ENCODE measurements around the gene TNS3. TPM values are rescaled to one million over a fixed set of nuclear protein-coding genes. Genes with fewer than 3 reads are reported as not detected.

TNS3 gene
- total and polyA plus RNA-seq, 2 of the 13 experiments (the other 11 are each of a cell fraction or from before 2014, with no cell fraction given): 52.9 to 55.7 TPM

DNA sequence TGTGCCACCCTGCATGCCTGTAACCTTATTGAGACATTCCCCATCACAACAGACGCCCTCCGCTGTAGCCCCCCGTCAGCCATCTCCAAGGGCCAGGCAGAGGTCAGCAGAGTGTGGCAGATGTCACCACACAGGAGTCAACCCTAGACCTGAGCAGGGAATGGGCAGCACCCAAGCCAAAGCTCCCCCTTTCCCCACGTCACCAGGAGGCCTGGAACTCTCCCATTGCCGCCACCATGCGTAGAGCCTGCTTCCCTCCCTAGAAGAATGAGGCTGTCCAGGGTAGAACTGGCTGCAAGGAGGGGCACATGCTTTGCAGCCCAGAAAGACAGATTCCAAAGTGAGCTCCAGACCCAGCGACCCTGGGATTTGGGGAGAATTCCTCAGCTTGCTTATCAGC, 342.9 kb downstream of the TNS3 start (continued):
- no peak for TF ChIP-seq MTA3 (CRISPR knock-in tag; IDR thresholded peaks at IDR 0.05)
- no peak for TF ChIP-seq GFI1 (CRISPR knock-in tag; IDR thresholded peaks at IDR 0.05; ENCODE audit: borderline replicate concordance)
- TF ChIP-seq MAF1 (CRISPR knock-in tag; IDR thresholded peaks at IDR 0.05; ENCODE audit: borderline replicate concordance): no peak

DNA sequence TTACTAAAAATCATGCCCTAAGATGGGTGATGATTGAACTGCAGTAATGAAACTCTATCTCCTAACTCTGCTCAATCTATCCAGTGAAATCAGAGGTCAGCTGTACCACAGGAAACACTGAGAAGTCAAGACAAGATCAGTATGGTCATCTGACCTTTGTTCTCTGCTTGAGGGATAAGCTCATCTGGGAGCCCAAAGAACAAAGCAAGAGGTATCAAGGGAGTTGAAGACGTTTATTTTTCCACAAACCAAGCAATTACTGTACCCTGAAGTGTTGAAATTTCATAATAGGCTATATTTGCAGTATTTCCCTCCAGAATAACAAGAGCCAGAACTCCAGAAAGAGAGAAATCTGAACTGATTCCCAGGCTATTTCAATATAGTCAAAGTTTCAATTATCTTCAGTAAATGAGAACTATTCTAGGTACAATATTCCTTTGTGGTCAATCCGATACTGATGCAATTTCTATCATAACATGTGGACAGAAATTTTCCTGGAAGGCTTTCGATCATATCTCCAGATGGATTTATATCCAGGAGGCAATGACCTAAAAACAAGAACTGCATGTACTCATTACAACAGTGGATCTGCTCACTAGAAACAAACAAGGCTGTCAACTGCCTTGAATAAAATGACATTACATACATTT, 345.3 kb downstream of the TNS3 start:
- H4K20me1 ChIP-seq (ENCODE audit: insufficient read depth, low read length): no peaks in the 10 kb centered on the region
- H3K27me3 ChIP-seq (ENCODE audit: control insufficient read depth in 1 of 2, insufficient read depth in 2 of 2, low read length in 2 of 2): peaks cover 0 to 8% of the 10 kb centered on the region in 2 experiments; a peak in 3 of 5 replicates
- CTCF ChIA-PET (ENCODE audit: low intra/inter-chr PET ratio, low total read pairs): no interaction called here
- H3K4me2 ChIP-seq (ENCODE audit: low read depth, low read length): no peak overlapping the region
- no TSS peak for BruUV-seq (replicated peaks)
- no peak overlapping the region for H2AFZ ChIP-seq (ENCODE audit: low read length)
- intact Hi-C loops (cut with micrococcal nuclease; ENCODE audit: unreplicated experiment) (no loop called here), in situ Hi-C loops (cut with HindIII; ENCODE audit: extremely low pct_ligation_motif_present, low pct_unique_long_range_greater_than_20kb) (no loop called here)
- WGBS (ENCODE audit: low lambda C conversion rate): 48% methylated on average over 3 of the region's 3 CpGs
- DNase-seq (ENCODE audit: low spot score) (no peak), FAIRE-seq (no peak), ATAC-seq (no peak)
- H3K9me3 ChIP-seq (ENCODE audit: low read length): no peaks in the 10 kb centered on the region
- no peaks in the 10 kb centered on the region for H3K36me3 ChIP-seq (replicated peaks in 1 of 2; ENCODE audit: control insufficient read depth in 1 of 2, insufficient read depth in 2 of 2, low read length in 2 of 2)
- no peaks in the 10 kb centered on the region for H3K79me2 ChIP-seq (ENCODE audit: insufficient read depth, low read length)
- POLR2A ChIA-PET: no interaction called here
- no peak overlapping the region for H3K4me3 ChIP-seq (replicated peaks in 1 of 3; ENCODE audit: insufficient read depth in 1 of 3, low read depth in 2 of 3, low read length in 3 of 3)
- no peak overlapping the region for H3K9ac ChIP-seq (ENCODE audit: insufficient read depth, low read depth, low read length)
- no peak for TF ChIP-seq POGZ (CRISPR knock-in tag; IDR thresholded peaks at IDR 0.05)
- peaks cover 8% of the 10 kb centered on the region; the same call in 1 of the 2 replicates for H3K4me1 ChIP-seq (ENCODE audit: insufficient read depth, low read length)
- H3K27ac ChIP-seq (ENCODE audit: extremely low read length, insufficient read depth, low read length): no peak overlapping the region

DNA sequence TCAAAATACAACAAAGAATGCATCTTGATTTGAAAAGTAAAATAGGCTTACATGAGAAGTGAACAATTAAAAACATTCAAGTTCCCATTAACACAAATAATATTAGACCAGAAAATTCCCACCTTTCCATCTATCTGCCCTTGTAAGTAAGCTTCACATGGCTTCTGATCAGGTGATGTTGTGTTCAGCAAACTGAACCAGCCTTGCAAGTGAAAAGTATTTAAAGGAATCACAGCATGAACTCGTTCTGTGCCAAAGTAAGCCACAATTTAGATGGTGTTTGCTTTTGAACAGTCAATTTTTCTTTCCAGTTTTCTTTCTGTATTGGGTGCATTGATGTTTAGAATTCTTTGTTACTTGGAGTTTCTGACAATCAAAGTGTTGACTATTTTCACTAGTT, 347.9 kb downstream of the TNS3 start:
- intact Hi-C loops (cut with micrococcal nuclease; ENCODE audit: unreplicated experiment) (no loop called here), in situ Hi-C loops (cut with HindIII; ENCODE audit: extremely low pct_ligation_motif_present, low pct_unique_long_range_greater_than_20kb) (no loop called here)
- CTCF ChIA-PET (ENCODE audit: low intra/inter-chr PET ratio, low total read pairs): no interaction called here
- no peak overlapping the region for H3K4me3 ChIP-seq (replicated peaks in 1 of 3; ENCODE audit: insufficient read depth in 1 of 3, low read depth in 2 of 3, low read length in 3 of 3)
- no peak for ATAC-seq
- DNase-seq (ENCODE audit: low spot score): no peak
- H3K4me2 ChIP-seq (ENCODE audit: low read depth, low read length): no peak overlapping the region
- H3K9me3 ChIP-seq (ENCODE audit: low read length): no peaks in the 10 kb centered on the region
- BruUV-seq (replicated peaks): no TSS peak
- H3K79me2 ChIP-seq (ENCODE audit: insufficient read depth, low read length): no peaks in the 10 kb centered on the region
- no peak overlapping the region for H2AFZ ChIP-seq (ENCODE audit: low read length)
- 0% methylated on average over 1 of the region's 1 CpG for WGBS (ENCODE audit: low lambda C conversion rate)
- no peaks in the 10 kb centered on the region for H3K4me1 ChIP-seq (ENCODE audit: insufficient read depth, low read length)
- H3K9ac ChIP-seq (ENCODE audit: insufficient read depth, low read depth, low read length): no peak overlapping the region
- no peaks in the 10 kb centered on the region for H4K20me1 ChIP-seq (ENCODE audit: insufficient read depth, low read length)
- peaks cover 0 to 6% of the 10 kb centered on the region in 2 experiments; a peak in 3 of 5 replicates for H3K27me3 ChIP-seq (ENCODE audit: control insufficient read depth in 1 of 2, insufficient read depth in 2 of 2, low read length in 2 of 2)
- POLR2A ChIA-PET: no interaction called here
- TF ChIP-seq ZNF235 (CRISPR knock-in tag; IDR thresholded peaks at IDR 0.05; ENCODE audit: borderline replicate concordance) (no peak), SMAD9 (CRISPR knock-in tag; IDR thresholded peaks at IDR 0.05) (no peak), ZNF512B (CRISPR knock-in tag; IDR thresholded peaks at IDR 0.05; ENCODE audit: borderline replicate concordance) (no peak), ARID2 (CRISPR knock-in tag; IDR thresholded peaks at IDR 0.05; ENCODE audit: borderline replicate concordance) (no peak), ZNF232 (CRISPR knock-in tag; IDR thresholded peaks at IDR 0.05; ENCODE audit: borderline replicate concordance) (no peak), ZNF816 (CRISPR knock-in tag; IDR thresholded peaks at IDR 0.05; ENCODE audit: borderline replicate concordance) (no peak)
- TF ChIP-seq, protein P1, sequence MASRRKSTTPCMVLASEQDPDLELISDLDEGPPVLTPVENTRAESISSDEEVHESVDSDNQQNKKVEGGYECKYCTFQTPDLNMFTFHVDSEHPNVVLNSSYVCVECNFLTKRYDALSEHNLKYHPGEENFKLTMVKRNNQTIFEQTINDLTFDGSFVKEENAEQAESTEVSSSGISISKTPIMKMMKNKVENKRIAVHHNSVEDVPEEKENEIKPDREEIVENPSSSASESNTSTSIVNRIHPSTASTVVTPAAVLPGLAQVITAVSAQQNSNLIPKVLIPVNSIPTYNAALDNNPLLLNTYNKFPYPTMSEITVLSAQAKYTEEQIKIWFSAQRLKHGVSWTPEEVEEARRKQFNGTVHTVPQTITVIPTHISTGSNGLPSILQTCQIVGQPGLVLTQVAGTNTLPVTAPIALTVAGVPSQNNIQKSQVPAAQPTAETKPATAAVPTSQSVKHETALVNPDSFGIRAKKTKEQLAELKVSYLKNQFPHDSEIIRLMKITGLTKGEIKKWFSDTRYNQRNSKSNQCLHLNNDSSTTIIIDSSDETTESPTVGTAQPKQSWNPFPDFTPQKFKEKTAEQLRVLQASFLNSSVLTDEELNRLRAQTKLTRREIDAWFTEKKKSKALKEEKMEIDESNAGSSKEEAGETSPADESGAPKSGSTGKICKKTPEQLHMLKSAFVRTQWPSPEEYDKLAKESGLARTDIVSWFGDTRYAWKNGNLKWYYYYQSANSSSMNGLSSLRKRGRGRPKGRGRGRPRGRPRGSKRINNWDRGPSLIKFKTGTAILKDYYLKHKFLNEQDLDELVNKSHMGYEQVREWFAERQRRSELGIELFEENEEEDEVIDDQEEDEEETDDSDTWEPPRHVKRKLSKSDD (CRISPR knock-in tag; IDR thresholded peaks at IDR 0.05; ENCODE audit: low read depth): no peak
- no peak for FAIRE-seq
- H3K27ac ChIP-seq (ENCODE audit: extremely low read length, insufficient read depth, low read length): no peak overlapping the region
- no peaks in the 10 kb centered on the region for H3K36me3 ChIP-seq (replicated peaks in 1 of 2; ENCODE audit: control insufficient read depth in 1 of 2, insufficient read depth in 2 of 2, low read length in 2 of 2)

Measured in HepG2 (cell line).